Measurements from ENCODE around the gene DYRK1A.

Gene DYRK1A

GRCh38 chr21:37527103-37527502 lies 160.5 kb downstream of the DYRK1A start:
- ATAC-seq (replicated peaks; ENCODE audit: extremely low read depth, poor library complexity, severe bottlenecking) (no peak), DNase-seq (ENCODE audit: low spot score in 2 of 2) (no peak)
- Mint-ChIP-seq H3K4me3 (no peak overlapping the region), H3K4me1 (peaks cover 5% of the 10 kb centered on the region), H3K36me3 (ENCODE audit: insufficient read depth) (peaks cover 1% of the 10 kb centered on the region), H3K27me3 (peaks cover 23% of the 10 kb centered on the region), H3K9me3 (no peaks in the 10 kb centered on the region), H3K27ac (ENCODE audit: low read depth) (no peak overlapping the region)

GRCh38 chr21:37527716-37528115 lies 161.1 kb downstream of the DYRK1A start:
- H3K36me3 Mint-ChIP-seq (ENCODE audit: insufficient read depth) = peaks cover 1% of the 10 kb centered on the region
- ATAC-seq (replicated peaks; ENCODE audit: extremely low read depth, poor library complexity, severe bottlenecking) = no peak
- H3K4me1 Mint-ChIP-seq = peaks cover 5% of the 10 kb centered on the region
- H3K27me3 Mint-ChIP-seq = peaks cover 29% of the 10 kb centered on the region
- no peak overlapping the region for H3K4me3 Mint-ChIP-seq
- no peak for DNase-seq (ENCODE audit: low spot score in 2 of 2)
- H3K27ac Mint-ChIP-seq (ENCODE audit: low read depth) = no peak overlapping the region
- H3K9me3 Mint-ChIP-seq = no peaks in the 10 kb centered on the region

GRCh38 chr21:37528150-37528937 lies 161.8 kb downstream of the DYRK1A start:
- H3K27ac Mint-ChIP-seq (ENCODE audit: low read depth) = no peak overlapping the region
- H3K36me3 Mint-ChIP-seq (ENCODE audit: insufficient read depth) = peaks cover 1% of the 10 kb centered on the region
- peaks cover 5% of the 10 kb centered on the region for H3K4me1 Mint-ChIP-seq
- ATAC-seq (replicated peaks; ENCODE audit: extremely low read depth, poor library complexity, severe bottlenecking) = no peak
- no peak overlapping the region for H3K4me3 Mint-ChIP-seq
- no peak for DNase-seq (ENCODE audit: low spot score in 2 of 2)
- H3K27me3 Mint-ChIP-seq = peaks cover 35% of the 10 kb centered on the region
- no peaks in the 10 kb centered on the region for H3K9me3 Mint-ChIP-seq

- H3K27me3 Mint-ChIP-seq = peaks cover 48% of the 10 kb centered on the region
- no peak for ATAC-seq (replicated peaks; ENCODE audit: extremely low read depth, poor library complexity, severe bottlenecking)
- no peak overlapping the region for H3K4me3 Mint-ChIP-seq
Observed at GRCh38 chr21:37529649-37530048, 163.1 kb downstream of the DYRK1A start.

GRCh38 chr21:37530901-37531351 lies 164.4 kb downstream of the DYRK1A start:
- peaks cover 5% of the 10 kb centered on the region for H3K4me1 Mint-ChIP-seq
- ATAC-seq (replicated peaks; ENCODE audit: extremely low read depth, poor library complexity, severe bottlenecking) (no peak), DNase-seq (ENCODE audit: low spot score in 2 of 2) (no peak)
- H3K9me3 Mint-ChIP-seq = no peaks in the 10 kb centered on the region
- no peak overlapping the region for H3K4me3 Mint-ChIP-seq
- H3K36me3 Mint-ChIP-seq (ENCODE audit: insufficient read depth) = peaks cover 5% of the 10 kb centered on the region
- no peak overlapping the region for H3K27ac Mint-ChIP-seq (ENCODE audit: low read depth)
- H3K27me3 Mint-ChIP-seq = peaks cover 61% of the 10 kb centered on the region

More at GRCh38 chr21:37529649-37530048, 163.1 kb downstream of the DYRK1A start:
- no peak overlapping the region for H3K27ac Mint-ChIP-seq (ENCODE audit: low read depth)
- DNase-seq (ENCODE audit: low spot score in 2 of 2) = no peak
- H3K36me3 Mint-ChIP-seq (ENCODE audit: insufficient read depth) = peaks cover 4% of the 10 kb centered on the region
- H3K9me3 Mint-ChIP-seq = no peaks in the 10 kb centered on the region
- peaks cover 5% of the 10 kb centered on the region for H3K4me1 Mint-ChIP-seq

- Mint-ChIP-seq H3K27ac (ENCODE audit: low read depth) (no peak overlapping the region), H3K4me3 (no peak overlapping the region), H3K27me3 (peaks cover 67% of the 10 kb centered on the region), H3K36me3 (ENCODE audit: insufficient read depth) (peaks cover 5% of the 10 kb centered on the region), H3K9me3 (peaks cover 3% of the 10 kb centered on the region), H3K4me1 (peaks cover 5% of the 10 kb centered on the region)
- ATAC-seq (replicated peaks; ENCODE audit: extremely low read depth, poor library complexity, severe bottlenecking) (no peak), DNase-seq (ENCODE audit: low spot score in 2 of 2) (no peak)
Observed at GRCh38 chr21:37531431-37531932, 164.9 kb downstream of the DYRK1A start.

- ATAC-seq (replicated peaks; ENCODE audit: extremely low read depth, poor library complexity, severe bottlenecking) (peak; percentile 52), DNase-seq (ENCODE audit: low spot score in 2 of 2) (no peak)
- peaks cover 6% of the 10 kb centered on the region for H3K9me3 Mint-ChIP-seq
- H3K27me3 Mint-ChIP-seq = peaks cover 76% of the 10 kb centered on the region
- no peak overlapping the region for H3K27ac Mint-ChIP-seq (ENCODE audit: low read depth)
- H3K4me3 Mint-ChIP-seq = no peak overlapping the region
- H3K36me3 Mint-ChIP-seq (ENCODE audit: insufficient read depth) = peaks cover 5% of the 10 kb centered on the region
- peaks cover 5% of the 10 kb centered on the region for H3K4me1 Mint-ChIP-seq
Observed at GRCh38 chr21:37532868-37533780, 166.6 kb downstream of the DYRK1A start.

- Mint-ChIP-seq H3K4me1 (peaks cover 5% of the 10 kb centered on the region), H3K36me3 (ENCODE audit: insufficient read depth) (peaks cover 5% of the 10 kb centered on the region), H3K4me3 (no peak overlapping the region), H3K27me3 (peaks cover 82% of the 10 kb centered on the region), H3K27ac (ENCODE audit: low read depth) (no peak overlapping the region), H3K9me3 (peaks cover 6% of the 10 kb centered on the region)
- no peak for ATAC-seq (replicated peaks; ENCODE audit: extremely low read depth, poor library complexity, severe bottlenecking)
- no peak for DNase-seq (ENCODE audit: low spot score in 2 of 2)
Observed at GRCh38 chr21:37534431-37534830, 167.9 kb downstream of the DYRK1A start.

GRCh38 chr21:37535130-37535529 lies 168.6 kb downstream of the DYRK1A start:
- Mint-ChIP-seq H3K9me3 (peaks cover 6% of the 10 kb centered on the region), H3K27ac (ENCODE audit: low read depth) (no peak overlapping the region), H3K27me3 (peaks cover 81% of the 10 kb centered on the region), H3K4me1 (no peaks in the 10 kb centered on the region), H3K36me3 (ENCODE audit: insufficient read depth) (peaks cover 5% of the 10 kb centered on the region), H3K4me3 (no peak overlapping the region)
- DNase-seq (ENCODE audit: low spot score in 2 of 2) (no peak), ATAC-seq (replicated peaks; ENCODE audit: extremely low read depth, poor library complexity, severe bottlenecking) (no peak)

- H3K9me3 Mint-ChIP-seq = peaks cover 6% of the 10 kb centered on the region
- H3K4me3 Mint-ChIP-seq = no peak overlapping the region
- no peaks in the 10 kb centered on the region for H3K4me1 Mint-ChIP-seq
- peaks cover 5% of the 10 kb centered on the region for H3K36me3 Mint-ChIP-seq (ENCODE audit: insufficient read depth)
- peaks cover 76% of the 10 kb centered on the region for H3K27me3 Mint-ChIP-seq
- ATAC-seq (replicated peaks; ENCODE audit: extremely low read depth, poor library complexity, severe bottlenecking) (no peak), DNase-seq (ENCODE audit: low spot score in 2 of 2) (no peak)
- no peak overlapping the region for H3K27ac Mint-ChIP-seq (ENCODE audit: low read depth)
Observed at GRCh38 chr21:37535672-37536071, 169.1 kb downstream of the DYRK1A start.

GRCh38 chr21:37536616-37537278 lies 170.2 kb downstream of the DYRK1A start:
- H3K4me1 Mint-ChIP-seq = no peaks in the 10 kb centered on the region
- no peak overlapping the region for H3K27ac Mint-ChIP-seq (ENCODE audit: low read depth)
- H3K4me3 Mint-ChIP-seq = no peak overlapping the region
- no peak for ATAC-seq (replicated peaks; ENCODE audit: extremely low read depth, poor library complexity, severe bottlenecking)
- peaks cover 5% of the 10 kb centered on the region for H3K36me3 Mint-ChIP-seq (ENCODE audit: insufficient read depth)
- peaks cover 9% of the 10 kb centered on the region for H3K9me3 Mint-ChIP-seq
- H3K27me3 Mint-ChIP-seq = peaks cover 81% of the 10 kb centered on the region
- DNase-seq (ENCODE audit: low spot score in 2 of 2) = no peak

GRCh38 chr21:37537391-37537996 lies 170.9 kb downstream of the DYRK1A start:
- ATAC-seq (replicated peaks; ENCODE audit: extremely low read depth, poor library complexity, severe bottlenecking) (no peak), DNase-seq (ENCODE audit: low spot score in 2 of 2) (no peak)
- Mint-ChIP-seq H3K9me3 (peaks cover 17% of the 10 kb centered on the region), H3K36me3 (ENCODE audit: insufficient read depth) (peaks cover 5% of the 10 kb centered on the region), H3K4me1 (no peaks in the 10 kb centered on the region), H3K27ac (ENCODE audit: low read depth) (no peak overlapping the region), H3K27me3 (peaks cover 81% of the 10 kb centered on the region), H3K4me3 (no peak overlapping the region)
